ENCODE measurements around the gene HIBCH.
"Not testable (repeated sequence)": the region's sequence is repeated elsewhere in the genome, so short reads cannot be mapped to it uniquely, and the experiment has no call there.

The HIBCH gene

DNA sequence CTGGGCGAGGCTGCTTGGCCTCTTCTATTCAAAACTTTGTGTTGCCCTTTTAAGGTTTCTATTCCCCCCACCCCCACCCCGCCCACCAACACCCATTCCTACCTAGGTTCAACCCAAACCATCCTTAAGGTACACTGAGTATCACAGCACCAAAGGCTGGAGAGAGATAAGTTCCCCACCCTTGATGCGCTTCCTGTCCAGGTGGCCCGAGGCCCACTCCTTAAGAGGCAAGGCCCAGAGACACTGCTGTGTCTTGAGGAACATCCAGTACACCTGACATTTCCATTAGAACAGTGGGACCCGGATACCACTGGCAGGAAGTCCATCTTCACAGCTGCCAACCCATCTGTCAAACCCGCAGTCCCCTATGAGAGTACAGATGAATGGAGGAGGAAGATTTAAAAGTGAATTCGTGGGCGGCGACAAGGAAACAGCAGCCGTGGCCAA is 23.5 kb upstream of the HIBCH start:
- peak; percentile 9 for DNase-seq (ENCODE audit: insufficient read length, low spot score)
- no peak for FAIRE-seq

DNA sequence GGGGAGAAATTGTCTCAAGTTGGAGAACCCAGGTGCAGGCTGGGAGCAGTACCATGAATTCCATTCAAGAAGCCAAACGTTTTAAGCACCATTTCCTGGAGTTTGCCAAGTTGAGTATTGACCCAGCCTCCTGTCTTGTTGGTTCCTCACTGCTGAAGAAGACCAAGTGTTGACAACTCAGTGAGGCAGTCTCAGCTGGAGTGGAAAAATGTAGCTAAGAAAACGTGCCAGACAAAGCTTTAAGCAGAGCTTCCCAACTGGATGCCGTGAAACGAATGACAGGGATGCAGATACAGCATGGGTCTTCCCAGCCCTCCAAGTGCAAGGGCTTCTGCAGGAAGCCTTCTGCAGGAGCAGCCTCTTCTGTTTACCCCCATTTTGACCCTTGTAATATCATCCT is 23.0 kb upstream of the HIBCH start:
- DNase-seq (ENCODE audit: insufficient read length, low spot score), result no peak
- no peak for FAIRE-seq

DNA sequence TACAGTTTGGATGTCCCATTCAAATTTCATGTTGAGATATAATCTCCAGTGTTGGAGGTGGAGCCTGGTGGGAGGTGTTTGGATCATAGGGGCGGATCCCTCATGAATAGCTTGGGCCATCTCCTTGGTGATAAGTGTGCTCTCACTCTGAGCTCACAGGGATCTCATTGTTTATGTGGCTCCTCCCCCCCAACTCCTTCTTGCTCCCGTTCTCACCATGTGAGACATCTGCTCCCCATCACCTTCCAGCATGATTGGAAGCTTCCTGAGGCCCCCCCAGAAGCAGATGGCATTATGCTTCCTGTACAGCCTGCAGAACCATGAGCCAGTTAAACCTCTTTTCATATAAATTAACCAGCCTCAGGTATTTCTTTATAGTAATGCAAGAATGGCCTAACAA is 20.7 kb upstream of the HIBCH start:
- no peak for FAIRE-seq
- no peak for DNase-seq (ENCODE audit: insufficient read length, low spot score)

DNA sequence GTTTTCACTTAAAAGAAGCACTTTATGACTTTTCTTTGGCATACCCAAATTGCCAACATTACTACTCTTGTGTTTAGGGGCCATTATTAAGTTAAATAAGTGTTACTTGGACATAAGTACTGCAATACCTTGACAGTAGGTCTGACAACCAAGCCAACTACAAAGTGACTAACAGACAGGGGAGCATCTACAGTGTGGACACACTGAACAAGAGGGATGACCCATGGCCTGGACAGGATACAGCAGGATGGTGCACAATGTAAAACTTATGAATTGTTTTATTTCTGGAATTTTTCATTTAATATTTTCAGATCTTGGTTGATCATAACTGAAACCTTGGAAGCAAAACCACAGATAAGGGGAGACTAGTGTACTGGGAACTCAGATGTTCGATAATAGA is 19.8 kb upstream of the HIBCH start:
- FAIRE-seq (no peak), DNase-seq (ENCODE audit: insufficient read length, low spot score) (no peak)

- no peak for FAIRE-seq
- no peak for DNase-seq (ENCODE audit: insufficient read length, low spot score)
These were observed 18.8 kb upstream of the HIBCH start for GRCh38 chr2:190338453-190338852.

- FAIRE-seq, result no peak
- no peak for DNase-seq (ENCODE audit: insufficient read length, low spot score)
These were observed 16.8 kb upstream of the HIBCH start for GRCh38 chr2:190336420-190336819.

- DNase-seq (ENCODE audit: insufficient read length, low spot score); FAIRE-seq: not testable (repeated sequence)
These were observed 16.0 kb upstream of the HIBCH start for GRCh38 chr2:190335584-190335983.

DNA sequence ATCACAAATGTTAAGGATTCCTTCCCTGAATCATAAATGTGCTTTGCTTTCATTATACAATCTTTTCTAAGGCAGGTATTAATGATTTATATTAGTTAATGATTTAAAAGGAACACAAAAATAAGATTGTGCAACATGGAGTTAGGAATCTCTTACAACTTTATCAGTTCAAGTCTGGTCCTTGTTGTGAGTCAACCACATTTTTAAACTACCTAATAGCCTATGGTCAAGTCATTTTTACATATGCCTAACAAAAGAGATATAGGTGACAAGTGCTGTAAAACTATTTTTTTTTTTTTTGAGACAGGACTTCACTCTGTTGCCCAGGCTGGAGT is 15.6 kb upstream of the HIBCH start:
- DNase-seq (ENCODE audit: insufficient read length, low spot score) (no peak), FAIRE-seq (no peak)

- no peak for DNase-seq (ENCODE audit: insufficient read length, low spot score)
- no peak for FAIRE-seq
These were observed 15.0 kb upstream of the HIBCH start for GRCh38 chr2:190334479-190335224.

GRCh38 chr2:190333928-190334327 is 14.3 kb upstream of the HIBCH start:
- FAIRE-seq (no peak), DNase-seq (ENCODE audit: insufficient read length, low spot score) (no peak)

- FAIRE-seq (no peak), DNase-seq (ENCODE audit: insufficient read length, low spot score) (no peak)
These were observed 13.8 kb upstream of the HIBCH start for GRCh38 chr2:190333395-190333794.

GRCh38 chr2:190328573-190329147 is 9.0 kb upstream of the HIBCH start:
- DNase-seq (ENCODE audit: insufficient read length, low spot score) (no peak), FAIRE-seq (no peak)

- no peak for FAIRE-seq
- no peak for DNase-seq (ENCODE audit: insufficient read length, low spot score)
These were observed 8.4 kb upstream of the HIBCH start for GRCh38 chr2:190327867-190328572.

DNA sequence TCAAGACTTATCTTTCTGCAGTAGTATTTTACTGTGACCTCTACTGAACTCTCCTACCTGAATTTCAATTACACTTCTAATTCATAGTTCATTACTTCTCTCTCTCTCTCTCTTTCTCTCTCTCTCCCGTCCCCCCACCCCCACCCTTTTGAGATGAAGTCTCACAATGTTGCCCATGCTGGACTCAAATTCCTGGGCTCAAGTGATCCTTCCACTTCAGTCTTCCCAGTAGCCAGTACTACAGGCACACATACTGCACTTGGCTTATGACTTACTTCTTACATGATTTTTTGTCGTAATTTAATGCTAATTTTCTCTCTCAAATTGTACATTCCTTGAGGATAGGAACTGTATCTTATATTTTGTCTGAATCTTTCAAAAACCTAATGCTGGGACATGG is 6.0 kb upstream of the HIBCH start:
- no peak for FAIRE-seq
- no peak for DNase-seq (ENCODE audit: insufficient read length, low spot score)

GRCh38 chr2:190323406-190323805 is 3.8 kb upstream of the HIBCH start:
- FAIRE-seq, result no peak

DNA sequence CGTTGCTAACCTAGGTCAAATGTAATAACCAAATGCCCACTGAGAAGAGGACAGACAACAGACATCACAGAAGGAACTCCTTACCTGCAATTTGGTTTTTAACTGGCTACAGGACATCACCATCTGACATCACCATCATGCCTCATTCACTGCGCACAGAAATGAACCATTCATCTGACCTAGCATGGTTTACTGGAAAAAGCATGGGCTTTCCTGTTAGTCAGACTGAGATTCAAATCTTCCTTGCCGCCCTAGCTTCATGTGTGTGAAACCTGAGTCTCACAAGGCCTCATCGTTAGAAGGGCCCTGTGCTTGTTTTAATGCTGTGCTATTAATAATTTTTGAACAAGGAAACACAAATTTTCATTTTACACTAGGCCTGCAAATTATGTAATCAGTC is 1.1 kb upstream of the HIBCH start:
- no peak for FAIRE-seq
- DNase-seq (ENCODE audit: insufficient read length, low spot score), result no peak

More at GRCh38 chr2:190323406-190323805, 3.8 kb upstream of the HIBCH start:
- DNase-seq (ENCODE audit: insufficient read length, low spot score), result no peak

DNA sequence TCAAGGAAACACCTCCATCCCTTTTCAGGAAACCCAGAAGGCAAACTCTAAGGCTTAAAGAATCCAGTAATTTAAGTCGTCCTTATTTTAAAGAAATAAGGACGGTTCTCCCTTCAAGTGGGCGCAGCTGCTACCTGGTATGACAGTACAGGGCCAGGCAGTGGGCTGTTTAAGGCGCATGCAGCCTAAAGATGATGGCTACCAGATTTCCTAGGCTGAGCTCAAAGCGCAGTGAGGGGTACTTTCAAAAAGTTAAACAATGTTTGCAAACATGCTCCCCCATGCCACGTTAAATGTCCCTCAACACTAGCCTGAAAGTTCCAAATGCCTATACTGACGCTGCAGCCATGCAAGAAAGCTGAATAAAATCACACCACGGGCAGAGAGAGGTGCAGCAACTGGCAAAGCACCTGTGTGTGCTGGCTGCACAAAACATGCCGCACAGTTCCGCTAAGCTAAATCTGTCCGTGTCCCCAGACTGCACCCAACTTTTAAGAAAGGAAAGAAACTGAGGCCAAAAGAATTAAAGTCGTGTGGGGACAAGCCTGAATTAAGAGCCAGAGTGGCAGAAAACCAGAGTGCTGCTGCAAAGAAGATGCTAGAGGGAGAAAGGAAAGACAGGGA is 583 bp downstream of the HIBCH start:
- FAIRE-seq (no peak), DNase-seq (ENCODE audit: insufficient read length, low spot score) (peak; percentile 6)

DNA sequence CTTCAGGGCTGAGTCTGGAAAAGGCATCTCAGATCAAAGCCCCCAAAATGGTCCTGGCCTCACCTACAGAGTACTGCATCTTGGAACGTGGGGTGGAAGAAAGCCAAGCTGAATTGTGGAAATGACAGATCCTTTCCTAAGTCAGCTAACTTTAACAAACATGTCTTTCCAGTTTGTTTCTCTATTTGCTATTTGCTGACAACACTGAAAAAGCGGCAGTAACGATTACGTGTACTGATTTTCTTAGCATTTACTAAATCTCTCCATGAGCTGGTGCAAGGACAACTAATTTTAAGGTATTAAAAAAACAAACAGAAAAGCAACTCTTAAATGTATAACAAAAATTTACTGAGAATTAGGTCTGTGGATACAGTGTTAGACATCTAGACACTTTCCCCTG is 1.1 kb downstream of the HIBCH start:
- no peak for DNase-seq (ENCODE audit: insufficient read length, low spot score)
- FAIRE-seq, result peak; percentile 14

DNA sequence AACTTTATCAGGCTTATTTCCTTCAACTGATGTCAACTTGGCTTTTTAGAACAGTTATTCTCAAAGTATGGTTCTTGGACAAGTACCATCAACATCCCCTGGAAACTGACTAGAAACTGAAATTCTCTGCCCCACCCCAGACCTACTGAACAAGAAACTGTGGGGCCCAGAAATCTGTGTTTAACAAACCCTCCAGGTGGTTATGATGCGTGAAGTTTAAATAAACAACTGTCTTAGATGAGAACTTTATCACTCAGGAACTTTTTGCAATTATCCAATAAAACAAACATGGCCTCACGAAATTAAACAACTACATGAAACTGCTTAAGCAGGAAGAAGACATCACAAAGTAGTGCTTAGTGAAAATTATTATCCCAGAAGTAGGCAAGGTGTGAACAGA is 4.4 kb downstream of the HIBCH start:
- FAIRE-seq, result peak; percentile 68
- no peak for DNase-seq (ENCODE audit: insufficient read length, low spot score)

GRCh38 chr2:190313880-190314279 is 5.7 kb downstream of the HIBCH start:
- FAIRE-seq (peak; percentile 23), DNase-seq (ENCODE audit: insufficient read length, low spot score) (no peak)

DNA sequence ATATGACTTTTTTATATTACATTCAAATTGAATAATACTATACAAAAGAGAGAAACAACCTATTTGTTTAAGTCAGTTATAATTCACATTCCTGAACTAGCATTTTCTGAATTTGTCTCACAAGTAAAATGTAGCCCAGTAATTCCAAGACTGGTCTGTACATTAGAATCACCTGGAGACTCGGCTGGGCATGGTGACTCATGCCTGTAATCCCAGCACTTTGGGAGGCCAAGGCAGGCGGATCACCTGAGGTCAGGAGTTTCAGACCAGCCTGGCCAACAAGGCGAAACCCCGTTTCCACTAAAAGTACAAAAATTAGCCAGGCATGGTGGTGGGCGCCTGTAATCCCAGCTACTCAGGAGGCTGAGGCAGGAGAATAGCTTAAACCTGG is 7.0 kb downstream of the HIBCH start:
- DNase-seq (ENCODE audit: insufficient read length, low spot score); FAIRE-seq: not testable (repeated sequence)
